CD14-positive monocyte (primary cell): ENCODE data around the gene CCL4. TPM values are rescaled to one million over a fixed set of nuclear protein-coding genes. Genes with fewer than 3 reads are reported as not detected.
"Not testable (repeated sequence)": the region's sequence is repeated elsewhere in the genome, so short reads cannot be mapped to it uniquely, and the experiment has no call there.

Source experiments
- DNase-seq, 3 donors: peaks; one replicate each; pipeline ENCODE4 v3.0.0-alpha.2; 2011 to 2022
- H2AFZ ChIP-seq: 2 replicates; pipeline ENCODE4 v1.6.0; 2012; ENCODE audit warnings: mild to moderate bottlenecking, low read depth, low read length, inconsistent platforms; ENCODE audit not compliant: insufficient read depth, poor library complexity, severe bottlenecking
- H3K27ac ChIP-seq, 2 donors: 1 replicate in 1 of 2; 2 replicates in 1 of 2; pipeline ENCODE4 v1.5.1; 2012 to 2013; ENCODE audit warnings: low read length in 2 of 2, control low read depth in 1 of 2, inconsistent platforms in 1 of 2, low read depth in 1 of 2, mild to moderate bottlenecking in 1 of 2
- H3K27me3 ChIP-seq, 2 donors: one replicate each; pipeline versions ENCODE4 v1.6.0 to v1.6.1; 2011 to 2013; ENCODE audit warnings: low read length in 2 of 2; ENCODE audit not compliant: control insufficient read depth in 2 of 2, insufficient read depth in 2 of 2
- H3K36me3 ChIP-seq, 2 donors: replicated peaks in 1 of 2; 1 replicate in 1 of 2; 2 replicates in 1 of 2; pipeline versions ENCODE4 v1.5.1 to v1.6.1; 2012 to 2013; ENCODE audit warnings: low read length in 2 of 2, control low read depth in 1 of 2, inconsistent platforms in 1 of 2, mild to moderate bottlenecking in 1 of 2; ENCODE audit not compliant: insufficient read depth in 2 of 2, control insufficient read depth in 1 of 2
- H3K4me1 ChIP-seq, 2 donors: 1 replicate in 1 of 2; 2 replicates in 1 of 2; pipeline versions ENCODE4 v1.5.1 to v1.6.1; 2012 to 2013; ENCODE audit warnings: low read length in 2 of 2, control low read depth in 1 of 2, inconsistent platforms in 1 of 2, mild to moderate bottlenecking in 1 of 2, moderate library complexity in 1 of 2; ENCODE audit not compliant: insufficient read depth in 2 of 2, control insufficient read depth in 1 of 2
- H3K4me2 ChIP-seq: replicated peaks from 2 replicates; pipeline ENCODE3; 2012; ENCODE audit warnings: low read length, moderate library complexity, mild to moderate bottlenecking; ENCODE audit not compliant: poor library complexity, severe bottlenecking; ENCODE audit errors: extremely low read depth
- H3K4me3 ChIP-seq, 3 experiments: fragments of 200-600 bp in 1 of 3; sonication (generic) in 1 of 3; replicated peaks in 1 of 3; 1 replicate in 2 of 3; 2 replicates in 1 of 3; pipeline ENCODE4 v1.5.1; 2011 to 2013; ENCODE audit warnings: low read length in 3 of 3, mild to moderate bottlenecking in 3 of 3, control low read depth in 2 of 3, low read depth in 2 of 3, inconsistent platforms in 1 of 3, moderate library complexity in 1 of 3
- H3K79me2 ChIP-seq: 2 replicates; pipeline ENCODE4 v1.6.0; 2012; ENCODE audit warnings: mild to moderate bottlenecking, control low read depth, inconsistent platforms, low read length, moderate library complexity; ENCODE audit not compliant: insufficient read depth
- H3K9ac ChIP-seq: 2 replicates; pipeline ENCODE4 v1.6.0; 2017; ENCODE audit warnings: low read length, mild to moderate bottlenecking; ENCODE audit not compliant: insufficient read depth, poor library complexity, severe bottlenecking
- H3K9me3 ChIP-seq, 2 donors: replicated peaks in 1 of 2; 1 replicate in 1 of 2; 2 replicates in 1 of 2; pipeline versions ENCODE4 v1.5.1 to v1.6.1; 2012 to 2013; ENCODE audit warnings: low read length in 2 of 2, control low read depth in 1 of 2; ENCODE audit not compliant: control insufficient read depth in 1 of 2, insufficient read depth in 1 of 2
- H4K20me1 ChIP-seq: 2 replicates; pipeline ENCODE4 v1.6.0; 2012; ENCODE audit warnings: mild to moderate bottlenecking, low read length, control low read depth, moderate library complexity; ENCODE audit not compliant: insufficient read depth
- H3K27ac Mint-ChIP-seq, 7 donors: one replicate each; pipeline ENCODE4 v1.8.0; 2020; ENCODE audit warnings: mild to moderate bottlenecking in 7 of 7, mixed read lengths in 7 of 7, moderate library complexity in 6 of 7, inconsistent platforms in 2 of 7
- H3K27me3 Mint-ChIP-seq, 3 donors: one replicate each; pipeline ENCODE4 v1.8.0; 2021 to 2022; ENCODE audit warnings: low read depth in 3 of 3, mild to moderate bottlenecking in 3 of 3, mixed read lengths in 3 of 3, moderate library complexity in 3 of 3, inconsistent platforms in 1 of 3
- H3K36me3 Mint-ChIP-seq, 2 donors: one replicate each; pipeline ENCODE4 v1.8.0; 2020; ENCODE audit warnings: mixed read lengths in 2 of 2, inconsistent platforms in 1 of 2, mild to moderate bottlenecking in 1 of 2
- H3K4me1 Mint-ChIP-seq: one replicate; pipeline ENCODE4 v1.8.0; 2020; ENCODE audit warnings: mild to moderate bottlenecking, mixed read lengths
- H3K4me3 Mint-ChIP-seq, 2 donors: one replicate each; pipeline ENCODE4 v1.8.0; 2020; ENCODE audit warnings: mild to moderate bottlenecking in 2 of 2, mixed read lengths in 2 of 2, moderate library complexity in 1 of 2
- H3K9me3 Mint-ChIP-seq, 7 donors: one replicate each; pipeline ENCODE4 v1.8.0; 2020 to 2022; ENCODE audit warnings: mixed read lengths in 7 of 7, mild to moderate bottlenecking in 6 of 7, moderate library complexity in 6 of 7, inconsistent platforms in 2 of 7
- CTCF ChIP-seq: fragments of 200-600 bp; IDR thresholded peaks from one replicate; pipeline ENCODE4 v1.8.0; 2022; ENCODE audit warnings: antibody characterized with exemption, mild to moderate bottlenecking
- WGBS: methylation state at CpG from one replicate; pipeline ENCODE4 v1.1.5; 2013; ENCODE audit warnings: missing lambda C conversion rate; ENCODE audit not compliant: insufficient coverage; 5-methylcytosine and 5-hydroxymethylcytosine counted together
- intact Hi-C, 2 donors: fragments of 100-400 bp; cut with micrococcal nuclease; formaldehyde crosslinking; loops; one replicate each; pipeline versions ENCODE4 v1.15.0 to v1.15.1; 2023
- polyA plus RNA-seq, 3 donors: library from polyadenylated mRNA; depleted of rRNA in 1 of 3; unstranded in 2 of 3; stranded (reverse) in 1 of 3; fragments of 300-500 nt in 2 of 3; fragments of >200 nt in 1 of 3; fragmentation: Illumina TruSeq in 2 of 3; gene quantifications; 1 replicate in 2 of 3; 2 replicates in 1 of 3; pipeline ENCODE4 v1.2.3, GENCODE V29; 2012 to 2021

The CCL4 gene
- polyA plus RNA-seq, 3 donors = 11.8 to 41.7 (median 40.6) TPM

DNA sequence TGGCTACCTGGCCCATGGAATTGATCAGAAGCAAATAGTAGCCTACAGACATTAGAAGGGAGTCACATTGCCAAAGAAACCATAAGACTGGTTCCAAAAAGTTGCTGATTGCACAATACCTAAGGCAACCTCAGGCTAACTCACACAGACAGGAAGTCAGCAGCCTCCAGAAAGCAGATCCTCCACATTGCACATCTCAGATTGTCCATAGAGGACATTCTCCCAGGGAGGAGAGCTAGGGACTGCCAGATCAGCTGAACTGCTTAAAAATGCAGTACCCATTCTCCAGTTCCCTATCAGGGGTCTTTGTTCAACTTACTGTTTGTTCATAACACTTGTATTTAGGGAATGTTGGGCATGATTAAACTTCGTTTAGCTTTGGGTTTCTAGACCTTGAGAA is 17.9 kb upstream of the CCL4 start:
- Mint-ChIP-seq H3K4me3 (peak overlapping the region in 1 of 2 donors; percentile 39), H3K27ac (peak overlapping the region; percentile 87 to 97 (median 88)), H3K4me1 (peaks cover 75% of the 10 kb centered on the region), H3K9me3 (no peaks in the 10 kb centered on the region), H3K27me3 (peaks cover 0 to 18% (median 4%) of the 10 kb centered on the region in 3 donors), H3K36me3 (peaks cover 6% of the 10 kb centered on the region in 2 donors)
- no CpG with 5 or more reads among the region's 1 CpG for WGBS
- H3K9ac ChIP-seq = no peak overlapping the region
- intact Hi-C loops = loop anchor here in 1 of 2 donors (10.0 kb wide), 1 partner anchor 109 kb away; the partner anchor contains the start of genes CCL3L1 and CCL3L3
- TF ChIP-seq CTCF = no peak
- H3K27ac ChIP-seq = peak overlapping the region in 1 of 2 donors; percentile 13
- H3K4me3 ChIP-seq = peak overlapping the region in 1 of 3 experiments; percentile 0
- no peaks in the 10 kb centered on the region for H3K27me3 ChIP-seq
- no peaks in the 10 kb centered on the region for H3K79me2 ChIP-seq
- H4K20me1 ChIP-seq = no peaks in the 10 kb centered on the region
- peak; percentile 77 to 92 (median 88) for DNase-seq
- peaks cover 77% of the 10 kb centered on the region in 2 donors for H3K4me1 ChIP-seq
- peak overlapping the region; percentile 34 for H3K4me2 ChIP-seq
- no peaks in the 10 kb centered on the region for H3K9me3 ChIP-seq
- H2AFZ ChIP-seq = no peak overlapping the region
- H3K36me3 ChIP-seq = no peaks in the 10 kb centered on the region

DNA sequence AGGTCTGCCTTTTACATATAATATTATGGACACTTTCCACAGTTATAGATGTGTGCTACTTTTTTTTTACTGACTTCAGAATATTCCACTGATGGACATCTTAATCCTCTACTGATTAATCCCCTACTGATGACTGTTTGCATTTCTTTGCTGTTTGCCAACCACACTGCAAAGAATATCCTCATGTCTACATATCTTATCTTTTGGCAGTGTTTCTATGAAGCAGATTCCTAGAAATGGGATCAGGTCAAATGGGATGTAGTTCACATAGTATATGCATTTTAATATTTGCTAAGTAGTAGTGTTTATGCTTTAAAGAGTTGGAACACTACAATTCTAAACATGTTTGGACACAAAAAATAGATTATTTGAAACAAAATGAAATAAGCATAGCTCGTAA is 16.8 kb upstream of the CCL4 start:
- Mint-ChIP-seq H3K9me3 (peaks cover 0 to 2% (median 0%) of the 10 kb centered on the region in 7 donors), H3K36me3 (peaks cover 6% of the 10 kb centered on the region in 2 donors), H3K27ac (no peak overlapping the region), H3K4me1 (peaks cover 78% of the 10 kb centered on the region), H3K4me3 (no peak overlapping the region), H3K27me3 (peaks cover 2 to 18% (median 4%) of the 10 kb centered on the region in 3 donors)
- Histone ChIP-seq H2AFZ (no peak overlapping the region), H3K4me3 (no peak overlapping the region), H3K9ac (no peak overlapping the region), H3K9me3 (no peaks in the 10 kb centered on the region), H3K4me1 (peaks cover 73 to 82% of the 10 kb centered on the region in 2 donors), H3K4me2 (no peak overlapping the region), H4K20me1 (no peaks in the 10 kb centered on the region), H3K27ac (no peak overlapping the region), H3K36me3 (no peaks in the 10 kb centered on the region), H3K27me3 (no peaks in the 10 kb centered on the region), H3K79me2 (no peaks in the 10 kb centered on the region)
- TF ChIP-seq CTCF = no peak
- intact Hi-C loops = loop anchor here in 1 of 2 donors (10.0 kb wide), 1 partner anchor 108 kb away; the partner anchor contains the start of genes CCL3L1 and CCL3L3
- no peak for DNase-seq
- WGBS = no CpG with 5 or more reads among the region's 1 CpG

GRCh38 chr17:36087471-36087870 is 16.2 kb upstream of the CCL4 start:
- not testable (repeated sequence) for H3K27ac ChIP-seq, H3K4me3 ChIP-seq, H3K27me3 ChIP-seq, H3K4me3 Mint-ChIP-seq, H3K27ac Mint-ChIP-seq, H3K4me2 ChIP-seq, H2AFZ ChIP-seq, H3K9me3 Mint-ChIP-seq, H3K36me3 Mint-ChIP-seq, H3K9ac ChIP-seq, DNase-seq, H3K9me3 ChIP-seq, H3K79me2 ChIP-seq, H4K20me1 ChIP-seq, H3K36me3 ChIP-seq
- WGBS = no CpG with 5 or more reads among the region's 3 CpGs
- peaks cover 72 to 82% of the 10 kb centered on the region in 2 donors for H3K4me1 ChIP-seq
- H3K27me3 Mint-ChIP-seq = peaks cover 2 to 18% (median 4%) of the 10 kb centered on the region in 3 donors
- intact Hi-C loops = loop anchor here in 1 of 2 donors (10.0 kb wide), 1 partner anchor 107 kb away; the partner anchor contains the start of genes CCL3L1 and CCL3L3
- H3K4me1 Mint-ChIP-seq = peaks cover 78% of the 10 kb centered on the region
